HCT116 (cell line): ENCODE results near the gene AUTS2.

Source experiments
- ELF1 ChIP-seq: IDR thresholded peaks from 2 replicates; pipeline ENCODE4 v1.6.1; 2012; ENCODE audit warnings: low read depth, borderline replicate concordance
- POLR2A ChIP-seq: IDR thresholded peaks from 2 replicates; pipeline ENCODE4 v1.7.0; 2011; ENCODE audit warnings: borderline replicate concordance; ENCODE audit not compliant: insufficient read depth, insufficient read length; ENCODE audit errors: extremely low read depth
- TF ChIP-seq, protein P1 (sequence below): IDR thresholded peaks from 2 replicates; pipeline ENCODE4 v1.6.1; 2012; ENCODE audit warnings: low read depth

DNA sequence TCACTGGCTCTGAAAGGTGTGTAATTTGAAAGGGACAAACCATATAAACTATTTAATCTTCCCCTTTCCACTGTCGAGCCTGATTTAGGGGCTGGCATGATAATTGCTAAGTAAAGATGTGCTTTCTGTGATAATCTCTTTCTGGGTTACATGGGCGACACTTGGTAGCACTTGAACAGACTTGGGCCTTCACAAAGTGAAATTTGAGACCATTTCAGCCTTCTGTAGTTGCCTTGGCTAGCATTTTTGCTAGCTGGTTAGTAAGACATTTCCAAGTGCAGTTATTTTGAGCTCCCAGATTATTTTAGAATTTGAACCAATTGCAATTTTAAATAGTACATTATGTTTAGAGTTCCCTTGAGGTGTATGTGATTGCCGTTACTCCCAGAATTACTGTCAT is 1101.0 kb downstream of the AUTS2 start:
- TF ChIP-seq, protein P1, sequence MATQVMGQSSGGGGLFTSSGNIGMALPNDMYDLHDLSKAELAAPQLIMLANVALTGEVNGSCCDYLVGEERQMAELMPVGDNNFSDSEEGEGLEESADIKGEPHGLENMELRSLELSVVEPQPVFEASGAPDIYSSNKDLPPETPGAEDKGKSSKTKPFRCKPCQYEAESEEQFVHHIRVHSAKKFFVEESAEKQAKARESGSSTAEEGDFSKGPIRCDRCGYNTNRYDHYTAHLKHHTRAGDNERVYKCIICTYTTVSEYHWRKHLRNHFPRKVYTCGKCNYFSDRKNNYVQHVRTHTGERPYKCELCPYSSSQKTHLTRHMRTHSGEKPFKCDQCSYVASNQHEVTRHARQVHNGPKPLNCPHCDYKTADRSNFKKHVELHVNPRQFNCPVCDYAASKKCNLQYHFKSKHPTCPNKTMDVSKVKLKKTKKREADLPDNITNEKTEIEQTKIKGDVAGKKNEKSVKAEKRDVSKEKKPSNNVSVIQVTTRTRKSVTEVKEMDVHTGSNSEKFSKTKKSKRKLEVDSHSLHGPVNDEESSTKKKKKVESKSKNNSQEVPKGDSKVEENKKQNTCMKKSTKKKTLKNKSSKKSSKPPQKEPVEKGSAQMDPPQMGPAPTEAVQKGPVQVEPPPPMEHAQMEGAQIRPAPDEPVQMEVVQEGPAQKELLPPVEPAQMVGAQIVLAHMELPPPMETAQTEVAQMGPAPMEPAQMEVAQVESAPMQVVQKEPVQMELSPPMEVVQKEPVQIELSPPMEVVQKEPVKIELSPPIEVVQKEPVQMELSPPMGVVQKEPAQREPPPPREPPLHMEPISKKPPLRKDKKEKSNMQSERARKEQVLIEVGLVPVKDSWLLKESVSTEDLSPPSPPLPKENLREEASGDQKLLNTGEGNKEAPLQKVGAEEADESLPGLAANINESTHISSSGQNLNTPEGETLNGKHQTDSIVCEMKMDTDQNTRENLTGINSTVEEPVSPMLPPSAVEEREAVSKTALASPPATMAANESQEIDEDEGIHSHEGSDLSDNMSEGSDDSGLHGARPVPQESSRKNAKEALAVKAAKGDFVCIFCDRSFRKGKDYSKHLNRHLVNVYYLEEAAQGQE, result no peak
- TF ChIP-seq ELF1 (no peak), POLR2A (no peak)
